AG04449 (cell line): ENCODE measurements around the gene ODC1.

Experiments used
- CTCF ChIA-PET: fragments of 350-600 bp; formaldehyde crosslinking; extraction: SDS; loops from one replicate; lab custom pipeline; 2021; ENCODE audit warnings: antibody characterized with exemption; lab: Yijun Ruan, JAX
- POLR2A ChIA-PET: fragments of 400-600, 350-600 bp; formaldehyde crosslinking; extraction: SDS; loops from one replicate; lab custom pipeline; 2020; ENCODE audit warnings: antibody characterized with exemption, inconsistent platforms; lab: Yijun Ruan, JAX
- DNase-seq: peaks from one replicate; pipeline ENCODE4 v3.0.0-alpha.2; 2010; ENCODE audit warnings: low read depth, low spot score
- H3K4me3 ChIP-seq: 2 replicates; pipeline ENCODE4 v1.5.1; 2011; ENCODE audit warnings: low read depth, mild to moderate bottlenecking, control low read depth, low read length
- CTCF ChIP-seq: IDR thresholded peaks from one replicate; pipeline ENCODE4 v1.5.1; 2011; ENCODE audit warnings: mild to moderate bottlenecking, moderate library complexity, low read length, control low read depth, inconsistent platforms; ENCODE audit not compliant: insufficient read depth; ENCODE audit errors: missing control alignments

The ODC1 gene

GRCh38 chr2:10431797-10432196, 16.3 kb downstream of the ODC1 start:
- POLR2A ChIA-PET = no interaction called here
- CTCF ChIA-PET = interaction anchor here (0.7 to 12.0 kb wide), 9 partner anchors 7 to 362 kb away, joined by 3 to 482 read pairs (median 3); partner anchors contain the start of gene RRM2
- no peak overlapping the region for H3K4me3 ChIP-seq
- no peak for DNase-seq
- no peak for TF ChIP-seq CTCF

- POLR2A ChIA-PET = no interaction called here
- no peak overlapping the region for H3K4me3 ChIP-seq
- no peak for TF ChIP-seq CTCF
- CTCF ChIA-PET = interaction anchor here (0.6 to 12.0 kb wide), 9 partner anchors 8 to 361 kb away, joined by 3 to 482 read pairs (median 3); partner anchors contain the start of gene RRM2
- DNase-seq = no peak
Measured at GRCh38 chr2:10430886-10431622, 17.1 kb downstream of the ODC1 start.

GRCh38 chr2:10428924-10429323, 19.2 kb downstream of the ODC1 start:
- DNase-seq = no peak
- H3K4me3 ChIP-seq = no peak overlapping the region
- ChIA-PET CTCF (interaction anchor here (0.7 to 4.2 kb wide), 4 partner anchors 19 to 356 kb away, joined by 3 to 18 read pairs (median 4); no protein-coding TSS in a partner anchor), POLR2A (no interaction called here)
- TF ChIP-seq CTCF = no peak

- no peak for DNase-seq
- CTCF ChIA-PET = interaction anchor here (0.7 to 4.2 kb wide), 4 partner anchors 19 to 356 kb away, joined by 3 to 18 read pairs (median 4); no protein-coding TSS in a partner anchor
- no peak overlapping the region for H3K4me3 ChIP-seq
- POLR2A ChIA-PET = no interaction called here
- TF ChIP-seq CTCF = no peak
Measured at GRCh38 chr2:10428355-10428754, 19.8 kb downstream of the ODC1 start.

- DNase-seq = no peak
- no peak overlapping the region for H3K4me3 ChIP-seq
- TF ChIP-seq CTCF = no peak
- ChIA-PET CTCF (interaction anchor here (1.2 to 4.2 kb wide), 4 partner anchors 285 to 355 kb away, joined by 3 to 18 read pairs (median 4); no protein-coding TSS in a partner anchor), POLR2A (no interaction called here)
Measured at GRCh38 chr2:10427618-10427949, 20.5 kb downstream of the ODC1 start.
